Activated CD4-positive, alpha-beta T cell treated with anti-CD3 and anti-CD28 coated beads for 1 hour (primary cell): ENCODE results near the gene TECR.

Source experiments
- DNase-seq: peaks from one replicate; pipeline ENCODE4 v3.0.0-alpha.2; 2020

TECR gene

GRCh38 chr19:14510311-14511228 lies 18.8 kb upstream of the TECR start:
- DNase-seq = no peak

- no peak for DNase-seq
Observed at GRCh38 chr19:14511229-14511593, 18.2 kb upstream of the TECR start.

- no peak for DNase-seq
Observed at GRCh38 chr19:14512406-14512961, 16.9 kb upstream of the TECR start.

- DNase-seq = no peak
Observed at GRCh38 chr19:14514215-14514863, 15.1 kb upstream of the TECR start.

- no peak for DNase-seq
Observed at GRCh38 chr19:14515501-14516047, 13.8 kb upstream of the TECR start.

GRCh38 chr19:14516048-14516534 lies 13.3 kb upstream of the TECR start:
- no peak for DNase-seq

- DNase-seq = no peak
Observed at GRCh38 chr19:14516746-14517438, 12.5 kb upstream of the TECR start.

- DNase-seq = no peak
Observed at GRCh38 chr19:14517446-14517839, 12.0 kb upstream of the TECR start.

- DNase-seq = peak; percentile 98
Observed at GRCh38 chr19:14517840-14518505, 11.4 kb upstream of the TECR start, which contains the start of gene DNAJB1. DNAJB1 (minus strand) TSS chr19:14518397; CDS start chr19:14518349, 48 bp downstream.

- DNase-seq = no peak
Observed at GRCh38 chr19:14519245-14519859, 10.0 kb upstream of the TECR start.

GRCh38 chr19:14519860-14520407 lies 9.5 kb upstream of the TECR start:
- DNase-seq = no peak

- DNase-seq = no peak
Observed at GRCh38 chr19:14520543-14520942, 8.9 kb upstream of the TECR start.

- DNase-seq = no peak
Observed at GRCh38 chr19:14525729-14526128, 3.7 kb upstream of the TECR start.

GRCh38 chr19:14526423-14526822 lies 3.0 kb upstream of the TECR start:
- no peak for DNase-seq

- no peak for DNase-seq
Observed at GRCh38 chr19:14528419-14529253, 758 bp upstream of the TECR start.

- DNase-seq = no peak
Observed at GRCh38 chr19:14530005-14530348, 583 bp downstream of the TECR start.

- no peak for DNase-seq
Observed at GRCh38 chr19:14530506-14530905, 1.1 kb downstream of the TECR start.

- DNase-seq = no peak
Observed at GRCh38 chr19:14533450-14533849, 4.1 kb downstream of the TECR start.

GRCh38 chr19:14536926-14537692 lies 7.7 kb downstream of the TECR start:
- no peak for DNase-seq
